HepG2 (cell line): ENCODE data around the gene TOB1. TPM values are rescaled to one million over a fixed set of nuclear protein-coding genes. Genes with fewer than 3 reads are reported as not detected.

Source experiments
- ATF4 ChIP-seq, 2 experiments: fragments of 450-650 bp in 1 of 2; sonication (generic) in 1 of 2; formaldehyde crosslinking; IDR thresholded peaks; 2 replicates each; pipeline versions ENCODE4 v1.5.0 to v1.8.0; 2020 to 2022; ENCODE audit warnings: mild to moderate bottlenecking in 1 of 2, missing genetic modification reagents in 1 of 2
- FOXP1 ChIP-seq, 2 experiments: fragments of 450-650 bp in 1 of 2; IDR thresholded peaks; 2 replicates each; pipeline ENCODE4 v1.6.1; 2017 to 2018; ENCODE audit warnings: antibody characterized with exemption in 1 of 2
- GABPA ChIP-seq, 2 experiments: IDR thresholded peaks; 2 replicates each; pipeline ENCODE4 v1.6.1; 2011 to 2016; ENCODE audit warnings: low read depth in 2 of 2, low read length in 1 of 2, missing biosample characterization in 1 of 2, missing genetic modification characterization in 1 of 2
- HIC2 ChIP-seq: sonication (generic); formaldehyde crosslinking; IDR thresholded peaks from 2 replicates; pipeline ENCODE4 v1.9.0; 2022; ENCODE audit warnings: low read depth, missing genetic modification reagents
- MEIS1 ChIP-seq: sonication (generic); formaldehyde crosslinking; IDR thresholded peaks from 2 replicates; pipeline ENCODE4 v1.9.0; 2021; ENCODE audit warnings: mild to moderate bottlenecking, missing genetic modification reagents, moderate library complexity, borderline replicate concordance
- PPARG ChIP-seq: conservative IDR thresholded peaks from 2 replicates; pipeline ENCODE4 v1.6.1; 2016; ENCODE audit warnings: missing biosample characterization, missing genetic modification reagents
- RERE ChIP-seq: IDR thresholded peaks from 2 replicates; pipeline ENCODE4 v1.6.1; 2016; ENCODE audit warnings: low read depth, missing genetic modification reagents, missing compliant biosample characterization
- SCMH1 ChIP-seq: sonication (generic); formaldehyde crosslinking; IDR thresholded peaks from 2 replicates; pipeline ENCODE4 v1.9.0; 2021; ENCODE audit warnings: missing genetic modification reagents, mild to moderate bottlenecking, borderline replicate concordance
- SOX5 ChIP-seq: IDR thresholded peaks from 2 replicates; pipeline ENCODE4 v1.6.1; 2016; ENCODE audit warnings: borderline replicate concordance
- ZFX ChIP-seq: sonication (generic); formaldehyde crosslinking; IDR thresholded peaks from 2 replicates; pipeline ENCODE4 v1.4.0; 2020; ENCODE audit warnings: mild to moderate bottlenecking, low read depth, missing genetic modification reagents, moderate library complexity
- ZNF468 ChIP-seq: sonication (generic); formaldehyde crosslinking; IDR thresholded peaks from 2 replicates; pipeline ENCODE4 v1.8.0; 2022; ENCODE audit warnings: mild to moderate bottlenecking, moderate library complexity, missing genetic modification reagents
- ZNF580 ChIP-seq: IDR thresholded peaks from 2 replicates; pipeline ENCODE4 v1.6.1; 2016; ENCODE audit warnings: low read depth, borderline replicate concordance
- ZNF749 ChIP-seq: sonication (generic); formaldehyde crosslinking; IDR thresholded peaks from 2 replicates; pipeline ENCODE4 v1.8.0; 2022; ENCODE audit warnings: mild to moderate bottlenecking, missing genetic modification reagents, moderate library complexity, borderline replicate concordance
- ZNF775 ChIP-seq: sonication (generic); formaldehyde crosslinking; IDR thresholded peaks from 2 replicates; pipeline ENCODE4 v1.4.0; 2020; ENCODE audit warnings: missing genetic modification reagents, mild to moderate bottlenecking, moderate library complexity, borderline replicate concordance
- polyA plus RNA-seq, 8 experiments: library from polyadenylated mRNA; depleted of rRNA in 3 of 8; stranded (reverse) in 7 of 8; unstranded in 1 of 8; fragments of >200 nt; fragmentation: Illumina TruSeq in 4 of 8; extraction: Trizol in 4 of 8; gene quantifications; 2 replicates each; pipeline versions ENCODE4 v1.2.1 to v1.2.3, GENCODE V29; 2011 to 2016; ENCODE audit warnings: low read depth in 4 of 8, missing spikeins in 1 of 8, mixed read lengths in 1 of 8; ENCODE audit not compliant: insufficient read depth in 1 of 8
- total RNA-seq, 5 experiments: library from RNA; depleted of rRNA; stranded (reverse); fragments of >200 nt; fragmentation: Illumina TruSeq; extraction: Trizol; gene quantifications; 2 replicates each; pipeline ENCODE4 v1.2.3, GENCODE V29; 2016; ENCODE audit warnings: low read depth in 1 of 5

TOB1 gene
- total and polyA plus RNA-seq, 2 of the 13 experiments (the other 11 are each of a cell fraction or from before 2014, with no cell fraction given), result 21.9 to 57.7 TPM

GRCh38 chr17:50890675-50891516 lies 24.7 kb upstream of the TOB1 start (continued):
- TF ChIP-seq HIC2 (CRISPR knock-in tag), result peak; percentile 80
- peak; percentile 24; the same call in 1 of the 2 replicates for TF ChIP-seq ZFX (CRISPR knock-in tag)
- TF ChIP-seq GABPA (IDR thresholded peaks at IDR 0.05; ENCODE audit: low read depth, low read length), result no peak
- peak; percentile 63 for TF ChIP-seq GABPA (CRISPR knock-in tag; IDR thresholded peaks at IDR 0.05; ENCODE audit: low read depth)
- peak in 1 of 2 experiments; percentile 60; a peak in 1 of 4 replicates for TF ChIP-seq ATF4 (CRISPR knock-in tag; IDR thresholded peaks at IDR 0.05)
- TF ChIP-seq PPARG (CRISPR knock-in tag), result peak; percentile 94
- peak; percentile 83 for TF ChIP-seq FOXP1 (IDR thresholded peaks at IDR 0.05)
- peak; percentile 98 for TF ChIP-seq FOXP1 (CRISPR knock-in tag; IDR thresholded peaks at IDR 0.05)
- TF ChIP-seq MEIS1 (CRISPR knock-in tag), result peak; percentile 43; the same call in 1 of the 2 replicates
- no peak; the same call in 1 of the 2 replicates for TF ChIP-seq ZNF775 (CRISPR knock-in tag)
- no peak for TF ChIP-seq SCMH1
- peak; percentile 94 for TF ChIP-seq RERE (CRISPR knock-in tag)
- peak; percentile 66; the same call in 1 of the 2 replicates for TF ChIP-seq ZNF580
- no peak for TF ChIP-seq ZNF468 (CRISPR knock-in tag)
- TF ChIP-seq SOX5 (CRISPR knock-in tag), result peak; percentile 92
- TF ChIP-seq ZNF749 (CRISPR knock-in tag), result 0 out of 2 replicates have a peak, but pooled peaks have one; percentile 25
